ENCODE data around the gene FAM209A.

The FAM209A gene

DNA sequence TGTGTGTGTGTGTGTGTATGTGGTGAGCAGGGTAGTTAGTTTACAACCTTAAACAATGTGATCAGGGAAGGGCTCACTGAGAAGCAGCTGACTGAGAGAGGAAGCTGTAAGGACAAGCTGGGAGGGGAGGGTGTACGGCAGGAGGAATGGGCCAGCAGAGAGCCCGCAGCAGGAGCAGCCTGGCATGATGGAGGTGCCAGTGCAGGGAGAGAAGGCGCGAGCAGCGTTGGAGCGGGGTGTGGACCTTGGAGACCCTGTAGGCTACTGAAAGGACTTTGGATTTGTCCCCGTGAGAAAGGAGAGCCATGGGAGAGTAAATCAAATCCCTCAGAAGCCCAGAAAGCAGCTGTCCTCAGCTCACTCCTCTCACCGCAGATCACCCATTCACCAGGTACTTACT is 27.0 kb downstream of the FAM209A start:
- Histone ChIP-seq H3K79me2 (ENCODE audit: insufficient read depth, low read length) (no peaks in the 10 kb centered on the region), H3K27ac (ENCODE audit: low read depth, low read length, poor library complexity, severe bottlenecking) (no peak overlapping the region), H3K4me2 (ENCODE audit: low read length) (no peak overlapping the region), H3K9me2 (ENCODE audit: low read depth, low read length) (no peaks in the 10 kb centered on the region), H4K20me1 (ENCODE audit: insufficient read depth, low read length) (no peaks in the 10 kb centered on the region), H3K4me1 (ENCODE audit: insufficient read depth, low read length, severe bottlenecking) (no peaks in the 10 kb centered on the region), H2AFZ (ENCODE audit: low read length) (no peak overlapping the region), H3F3A (ENCODE audit: insufficient read depth, low read length) (no peaks in the 10 kb centered on the region), H3K9me3 (ENCODE audit: low read length) (no peaks in the 10 kb centered on the region), H3K9ac (ENCODE audit: low read length) (no peak overlapping the region), H3K27me3 (ENCODE audit: insufficient read depth, low read length) (no peaks in the 10 kb centered on the region), H3K4me3 (ENCODE audit: low read depth, low read length, poor library complexity, severe bottlenecking) (no peak overlapping the region), H3K36me3 (ENCODE audit: insufficient read depth, low read length) (no peaks in the 10 kb centered on the region)
- TF ChIP-seq, protein P1, sequence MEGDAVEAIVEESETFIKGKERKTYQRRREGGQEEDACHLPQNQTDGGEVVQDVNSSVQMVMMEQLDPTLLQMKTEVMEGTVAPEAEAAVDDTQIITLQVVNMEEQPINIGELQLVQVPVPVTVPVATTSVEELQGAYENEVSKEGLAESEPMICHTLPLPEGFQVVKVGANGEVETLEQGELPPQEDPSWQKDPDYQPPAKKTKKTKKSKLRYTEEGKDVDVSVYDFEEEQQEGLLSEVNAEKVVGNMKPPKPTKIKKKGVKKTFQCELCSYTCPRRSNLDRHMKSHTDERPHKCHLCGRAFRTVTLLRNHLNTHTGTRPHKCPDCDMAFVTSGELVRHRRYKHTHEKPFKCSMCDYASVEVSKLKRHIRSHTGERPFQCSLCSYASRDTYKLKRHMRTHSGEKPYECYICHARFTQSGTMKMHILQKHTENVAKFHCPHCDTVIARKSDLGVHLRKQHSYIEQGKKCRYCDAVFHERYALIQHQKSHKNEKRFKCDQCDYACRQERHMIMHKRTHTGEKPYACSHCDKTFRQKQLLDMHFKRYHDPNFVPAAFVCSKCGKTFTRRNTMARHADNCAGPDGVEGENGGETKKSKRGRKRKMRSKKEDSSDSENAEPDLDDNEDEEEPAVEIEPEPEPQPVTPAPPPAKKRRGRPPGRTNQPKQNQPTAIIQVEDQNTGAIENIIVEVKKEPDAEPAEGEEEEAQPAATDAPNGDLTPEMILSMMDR (IDR thresholded peaks at IDR 0.05; ENCODE audit: low read length), result no peak
- TF ChIP-seq EZH2 (IDR thresholded peaks at IDR 0.05; ENCODE audit: borderline replicate concordance, low read length), result no peak

DNA sequence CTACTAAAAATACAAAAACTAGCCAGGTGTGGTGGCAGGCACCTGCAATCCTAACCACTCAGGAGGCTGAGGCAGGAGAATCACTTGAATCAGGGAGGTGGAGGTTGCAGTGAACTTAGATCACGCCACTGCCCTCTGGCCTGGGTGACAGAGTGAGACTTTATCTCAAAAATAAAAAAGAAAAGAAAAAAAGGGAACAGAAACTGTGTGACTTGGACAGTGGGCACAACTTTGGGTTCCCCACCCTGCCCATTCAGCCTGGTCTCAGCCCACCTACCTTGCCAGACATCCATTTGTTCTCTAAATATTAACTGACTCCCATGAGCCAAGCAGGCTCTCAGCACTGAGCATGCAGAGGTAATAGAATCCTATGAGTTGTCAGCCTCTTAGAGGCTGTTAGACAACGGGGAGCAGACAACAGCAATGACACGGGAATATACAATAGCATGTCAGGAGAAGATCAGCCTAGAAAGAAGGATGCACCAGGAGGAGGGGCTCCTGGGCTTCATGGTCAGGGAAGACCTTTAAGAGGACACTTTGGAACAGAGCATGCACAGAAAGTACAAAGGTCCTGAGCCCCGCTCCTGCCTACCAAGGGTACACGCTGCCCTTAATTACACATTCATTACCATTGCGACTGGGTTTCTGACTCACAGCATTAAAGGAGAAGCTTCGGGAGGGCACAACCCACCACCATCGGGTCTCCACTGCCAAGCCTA is 28.5 kb downstream of the FAM209A start:
- Histone ChIP-seq H3K4me2 (ENCODE audit: low read length) (no peak overlapping the region), H4K20me1 (ENCODE audit: insufficient read depth, low read length) (no peaks in the 10 kb centered on the region), H3K9ac (ENCODE audit: low read length) (no peak overlapping the region), H3K4me1 (ENCODE audit: insufficient read depth, low read length, severe bottlenecking) (no peaks in the 10 kb centered on the region), H3K9me3 (ENCODE audit: low read length) (no peaks in the 10 kb centered on the region), H3K4me3 (ENCODE audit: low read depth, low read length, poor library complexity, severe bottlenecking) (no peak overlapping the region), H3F3A (ENCODE audit: insufficient read depth, low read length) (no peaks in the 10 kb centered on the region), H3K79me2 (ENCODE audit: insufficient read depth, low read length) (no peaks in the 10 kb centered on the region), H3K9me2 (ENCODE audit: low read depth, low read length) (no peaks in the 10 kb centered on the region), H3K36me3 (ENCODE audit: insufficient read depth, low read length) (no peaks in the 10 kb centered on the region), H2AFZ (ENCODE audit: low read length) (no peak overlapping the region), H3K27me3 (ENCODE audit: insufficient read depth, low read length) (no peaks in the 10 kb centered on the region), H3K27ac (ENCODE audit: low read depth, low read length, poor library complexity, severe bottlenecking) (no peak overlapping the region)
- TF ChIP-seq, protein P1 (IDR thresholded peaks at IDR 0.05; ENCODE audit: low read length), result no peak
- TF ChIP-seq EZH2 (IDR thresholded peaks at IDR 0.05; ENCODE audit: borderline replicate concordance, low read length), result no peak

DNA sequence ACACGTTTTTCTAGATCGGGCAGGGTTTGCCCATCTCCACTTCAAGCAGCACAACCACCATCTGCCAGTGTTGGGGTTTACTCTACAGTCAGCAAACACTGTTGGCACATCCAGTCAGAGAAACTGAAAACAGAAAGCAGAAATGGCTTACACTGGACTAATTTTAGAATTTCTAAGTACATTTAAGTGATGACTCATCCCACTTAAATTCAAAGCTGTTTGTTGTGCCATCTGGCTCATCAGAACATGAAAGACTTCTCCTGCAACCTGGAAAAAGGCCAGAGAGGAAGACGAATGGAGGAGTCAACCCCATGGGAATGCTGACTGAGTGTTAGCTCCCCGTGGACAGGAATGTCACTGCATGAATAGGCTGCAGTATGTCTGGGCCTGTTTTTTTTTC is 30.3 kb downstream of the FAM209A start:
- H3K9me3 ChIP-seq (ENCODE audit: low read length), result no peaks in the 10 kb centered on the region
- TF ChIP-seq, protein P1 (IDR thresholded peaks at IDR 0.05; ENCODE audit: low read length), result no peak
- TF ChIP-seq EZH2 (IDR thresholded peaks at IDR 0.05; ENCODE audit: borderline replicate concordance, low read length), result no peak
- H3K4me2 ChIP-seq (ENCODE audit: low read length), result no peak overlapping the region
- H3K9ac ChIP-seq (ENCODE audit: low read length), result no peak overlapping the region
- H3K79me2 ChIP-seq (ENCODE audit: insufficient read depth, low read length), result no peaks in the 10 kb centered on the region
- H3K27me3 ChIP-seq (ENCODE audit: insufficient read depth, low read length), result no peaks in the 10 kb centered on the region
- H3K4me1 ChIP-seq (ENCODE audit: insufficient read depth, low read length, severe bottlenecking), result no peaks in the 10 kb centered on the region
- no peaks in the 10 kb centered on the region for H3F3A ChIP-seq (ENCODE audit: insufficient read depth, low read length)
- no peak overlapping the region for H3K27ac ChIP-seq (ENCODE audit: low read depth, low read length, poor library complexity, severe bottlenecking)
- H3K9me2 ChIP-seq (ENCODE audit: low read depth, low read length), result no peaks in the 10 kb centered on the region
- no peak overlapping the region for H3K4me3 ChIP-seq (ENCODE audit: low read depth, low read length, poor library complexity, severe bottlenecking)
- no peaks in the 10 kb centered on the region for H4K20me1 ChIP-seq (ENCODE audit: insufficient read depth, low read length)
- no peak overlapping the region for H2AFZ ChIP-seq (ENCODE audit: low read length)
- no peaks in the 10 kb centered on the region for H3K36me3 ChIP-seq (ENCODE audit: insufficient read depth, low read length)
